Measurements from ENCODE around the gene AFF1.

GRCh38 chr4:86944964-86945781 lies 10.4 kb downstream of the AFF1 start:
- TF ChIP-seq CTCF (IDR thresholded peaks at IDR 0.05) (no peak), POLR2AphosphoS5 (IDR thresholded peaks at IDR 0.05; ENCODE audit: low read depth, low read length) (no peak)

Data from Panc1 (cell line).